GM21367 (cell line): ENCODE measurements around the gene ZNF516.

Source experiments
- ATAC-seq: cut with Tn5 transposase; IDR thresholded peaks from one replicate; pipeline ENCODE4 v1.9.1; 2021; ENCODE audit not compliant: unreplicated experiment

The ZNF516 gene

GRCh38 chr18:76314496-76314895 lies 180.5 kb downstream of the ZNF516 start:
- no peak for ATAC-seq

DNA sequence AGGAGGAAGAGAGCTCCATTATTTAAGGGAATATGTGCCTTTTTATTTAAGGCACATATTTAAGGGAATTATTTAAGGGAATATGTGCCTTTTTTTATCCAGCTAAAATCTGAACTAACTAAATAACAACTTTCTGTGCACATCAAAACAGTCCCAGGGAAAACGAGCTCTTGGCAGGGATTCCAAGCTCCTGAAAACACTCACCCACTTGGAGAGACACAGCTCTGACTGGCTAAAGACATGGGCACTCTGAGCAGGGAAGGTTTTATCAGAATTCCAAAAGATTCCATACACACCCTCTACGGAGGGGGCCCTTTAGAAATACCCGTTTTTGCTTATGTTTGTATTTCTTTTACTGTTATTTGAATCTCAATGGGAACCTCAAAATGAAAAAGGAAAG lies 181.0 kb downstream of the ZNF516 start:
- no peak for ATAC-seq
